Testis (tissue), 3 donors: ENCODE results near the gene SLC35D2. TPM values are rescaled to one million over a fixed set of nuclear protein-coding genes. Genes with fewer than 3 reads are reported as not detected.

Experiments used
- DNase-seq: peaks from one replicate; pipeline ENCODE4 v3.0.0-alpha.2; 2019
- H3K27ac ChIP-seq, 2 donors: fragments of 200-600 bp; sonication (generic); one replicate each; pipeline ENCODE4 v1.5.1; 2019
- H3K27me3 ChIP-seq: fragments of 200-600 bp; sonication (generic); one replicate; pipeline ENCODE4 v1.5.1; 2019
- H3K36me3 ChIP-seq: fragments of 200-600 bp; sonication (generic); one replicate; pipeline ENCODE4 v1.5.1; 2017; ENCODE audit warnings: low read depth; ENCODE audit errors: missing control alignments
- H3K4me1 ChIP-seq: fragments of 200-600 bp; sonication (generic); one replicate; pipeline ENCODE4 v1.5.1; 2019
- H3K4me3 ChIP-seq, 2 donors: fragments of 200-600 bp; sonication (generic); one replicate each; pipeline ENCODE4 v1.5.1; 2017 to 2019
- H3K9me3 ChIP-seq: fragments of 200-600 bp; sonication (generic); one replicate; pipeline ENCODE4 v1.5.1; 2017
- POLR2A ChIP-seq: fragments of 450-650 bp; IDR thresholded peaks from one replicate; pipeline ENCODE4 v1.6.1; 2017; ENCODE audit warnings: antibody characterized with exemption, mild to moderate bottlenecking, moderate library complexity
- WGBS, 2 donors: methylation state at CpG; one replicate each; pipeline ENCODE4 v1.1.5; 2018; 5-methylcytosine and 5-hydroxymethylcytosine counted together
- intact Hi-C: fragments of 100-400 bp; cut with DNase I; formaldehyde crosslinking; loops from one replicate; pipeline ENCODE4 v1.15.1; 2023; ENCODE audit warnings: low total_unique reads
- polyA plus RNA-seq: library from polyadenylated mRNA; stranded (reverse); fragments of 350-450 nt; fragmentation: Illumina TruSeq; extraction: RNeasy Lipid Tissue Mini Kit (QIAGEN cat#74804); gene quantifications from one replicate; pipeline ENCODE4 v1.2.3, GENCODE V29; 2014; ENCODE audit warnings: low read depth, low replicate concordance; ENCODE audit not compliant: insufficient read depth
- total RNA-seq, 2 donors: library from RNA; depleted of rRNA; stranded (reverse); fragments of >200 nt; gene quantifications; one replicate each; pipeline ENCODE4 v1.2.3, GENCODE V29; 2016
- TF ChIP-seq, protein P1 (sequence below), 3 experiments: fragments of 450-650 bp in 2 of 3; fragments of 200-600 bp in 1 of 3; sonication (generic) in 1 of 3; IDR thresholded peaks; one replicate each; pipeline ENCODE4 v1.5.1; 2016 to 2019; ENCODE audit warnings: antibody characterized with exemption in 3 of 3, mild to moderate bottlenecking in 2 of 3, moderate library complexity in 1 of 3

Gene SLC35D2
- total and polyA plus RNA-seq, 3 donors from 2014 or later, result 18.4 to 34.2 (median 26.5) TPM

DNA sequence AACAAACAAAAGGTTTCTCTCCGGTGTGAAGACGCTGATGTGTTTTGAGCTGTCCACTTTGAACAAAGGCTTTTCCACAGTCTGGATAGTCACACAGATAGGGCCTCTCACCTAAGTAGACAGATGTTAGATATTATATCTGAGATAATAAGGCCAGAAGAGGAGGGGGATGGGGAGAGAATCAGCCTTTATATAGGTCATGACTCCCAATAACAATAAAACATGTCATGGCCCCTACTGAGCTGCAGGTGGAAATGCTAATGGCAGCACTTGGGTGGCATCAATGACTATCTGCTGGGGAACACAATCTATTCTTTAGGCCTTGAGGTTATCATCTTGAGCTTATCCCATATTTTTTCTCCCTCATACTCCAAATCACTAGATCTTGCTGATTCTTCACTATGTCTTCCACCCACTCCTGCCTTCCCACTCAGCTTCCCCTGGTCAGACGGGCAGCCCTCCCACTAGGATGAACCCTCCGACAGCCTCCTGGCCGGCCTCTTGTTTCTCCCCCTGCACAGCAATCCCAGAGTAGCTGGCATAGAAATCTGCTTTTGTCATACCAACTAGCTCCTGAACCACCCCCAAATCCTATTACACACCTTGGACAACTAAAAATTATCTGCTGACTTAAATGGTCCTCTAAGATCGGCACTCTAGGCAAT, 11.5 kb upstream of the SLC35D2 start:
- H3K9me3 ChIP-seq, result no peaks in the 10 kb centered on the region
- H3K4me3 ChIP-seq, result no peak overlapping the region
- no peaks in the 10 kb centered on the region for H3K36me3 ChIP-seq
- no peak for DNase-seq
- no peak overlapping the region for H3K27ac ChIP-seq
- H3K27me3 ChIP-seq, result no peaks in the 10 kb centered on the region
- WGBS, 2 donors, result 91 to 92% methylated on average over 6 of the region's 6 CpGs
- intact Hi-C loops, result no loop called here
- H3K4me1 ChIP-seq, result no peaks in the 10 kb centered on the region
- TF ChIP-seq, protein P1, sequence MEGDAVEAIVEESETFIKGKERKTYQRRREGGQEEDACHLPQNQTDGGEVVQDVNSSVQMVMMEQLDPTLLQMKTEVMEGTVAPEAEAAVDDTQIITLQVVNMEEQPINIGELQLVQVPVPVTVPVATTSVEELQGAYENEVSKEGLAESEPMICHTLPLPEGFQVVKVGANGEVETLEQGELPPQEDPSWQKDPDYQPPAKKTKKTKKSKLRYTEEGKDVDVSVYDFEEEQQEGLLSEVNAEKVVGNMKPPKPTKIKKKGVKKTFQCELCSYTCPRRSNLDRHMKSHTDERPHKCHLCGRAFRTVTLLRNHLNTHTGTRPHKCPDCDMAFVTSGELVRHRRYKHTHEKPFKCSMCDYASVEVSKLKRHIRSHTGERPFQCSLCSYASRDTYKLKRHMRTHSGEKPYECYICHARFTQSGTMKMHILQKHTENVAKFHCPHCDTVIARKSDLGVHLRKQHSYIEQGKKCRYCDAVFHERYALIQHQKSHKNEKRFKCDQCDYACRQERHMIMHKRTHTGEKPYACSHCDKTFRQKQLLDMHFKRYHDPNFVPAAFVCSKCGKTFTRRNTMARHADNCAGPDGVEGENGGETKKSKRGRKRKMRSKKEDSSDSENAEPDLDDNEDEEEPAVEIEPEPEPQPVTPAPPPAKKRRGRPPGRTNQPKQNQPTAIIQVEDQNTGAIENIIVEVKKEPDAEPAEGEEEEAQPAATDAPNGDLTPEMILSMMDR (IDR thresholded peaks at IDR 0.05), result no peak

DNA sequence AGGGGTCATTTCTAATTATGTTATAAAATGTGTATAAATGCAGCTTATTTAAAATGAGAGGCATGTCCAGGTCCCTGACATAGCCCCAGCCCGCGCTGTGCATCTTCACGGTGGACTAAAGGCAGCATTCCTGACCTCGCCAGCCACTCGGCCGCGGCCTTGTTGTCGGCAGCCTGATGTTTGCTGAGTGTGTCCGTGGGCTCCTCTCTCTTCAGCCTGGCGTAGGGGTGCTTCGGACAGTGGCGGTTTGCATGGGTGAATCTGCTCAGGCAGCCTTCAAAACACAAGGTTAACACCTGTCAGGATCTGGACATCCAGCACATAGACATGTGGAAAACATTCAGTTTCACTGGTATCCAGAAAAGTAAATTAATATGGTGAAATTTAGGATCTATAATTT, 8.8 kb upstream of the SLC35D2 start:
- 93 to 96% methylated on average over 12 of the region's 12 CpGs for WGBS, 2 donors
- Histone ChIP-seq H3K27me3 (no peaks in the 10 kb centered on the region), H3K36me3 (no peaks in the 10 kb centered on the region), H3K4me3 (no peak overlapping the region), H3K4me1 (no peaks in the 10 kb centered on the region), H3K27ac (no peak overlapping the region), H3K9me3 (no peaks in the 10 kb centered on the region)
- intact Hi-C loops, result no loop called here
- TF ChIP-seq POLR2A, result no peak
- TF ChIP-seq, protein P1 (IDR thresholded peaks at IDR 0.05), result no peak
- no peak for DNase-seq

DNA sequence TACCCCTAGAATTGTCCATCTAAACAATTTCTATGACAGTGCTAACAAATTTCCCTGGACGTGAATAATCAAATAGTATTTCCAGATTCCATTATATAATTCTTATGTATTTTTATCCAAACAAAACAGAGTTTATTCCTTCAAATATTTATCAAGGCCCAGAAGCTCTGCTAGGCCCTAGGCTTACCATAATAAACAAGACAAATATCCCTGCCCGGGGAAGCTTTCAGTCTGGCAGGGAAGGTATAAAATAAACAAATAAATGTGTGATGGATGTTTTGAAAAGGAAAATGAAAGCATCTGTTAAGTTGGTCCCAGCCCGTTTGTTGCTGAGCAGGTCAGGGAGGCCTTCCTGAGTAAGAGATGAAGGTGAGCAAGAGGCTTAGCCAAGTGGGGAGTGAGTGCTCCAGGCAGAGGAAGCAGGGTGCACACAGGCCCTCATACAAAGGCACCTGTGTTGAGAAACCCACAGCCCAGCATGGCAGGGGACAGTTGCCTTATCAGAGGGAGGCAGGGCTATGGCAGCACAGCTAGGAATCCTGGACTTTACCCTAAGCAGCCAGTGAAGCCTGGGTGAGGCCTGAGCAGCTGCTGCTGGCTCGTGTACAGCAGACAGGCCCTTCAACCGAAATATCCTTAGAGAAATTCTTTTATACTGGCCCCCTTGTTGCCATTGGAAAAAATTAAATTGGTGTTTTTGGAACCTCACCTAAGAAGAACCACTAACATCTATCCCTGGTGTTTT, 7.7 kb upstream of the SLC35D2 start:
- WGBS, 2 donors, result 85 to 88% methylated on average over 5 of the region's 5 CpGs
- no peaks in the 10 kb centered on the region for H3K27me3 ChIP-seq
- DNase-seq, result no peak
- no peaks in the 10 kb centered on the region for H3K36me3 ChIP-seq
- no peak overlapping the region for H3K4me3 ChIP-seq
- H3K4me1 ChIP-seq, result no peaks in the 10 kb centered on the region
- no peak overlapping the region for H3K27ac ChIP-seq
- H3K9me3 ChIP-seq, result no peaks in the 10 kb centered on the region
- intact Hi-C loops, result no loop called here
- TF ChIP-seq, protein P1 (IDR thresholded peaks at IDR 0.05), result no peak
- no peak for TF ChIP-seq POLR2A

DNA sequence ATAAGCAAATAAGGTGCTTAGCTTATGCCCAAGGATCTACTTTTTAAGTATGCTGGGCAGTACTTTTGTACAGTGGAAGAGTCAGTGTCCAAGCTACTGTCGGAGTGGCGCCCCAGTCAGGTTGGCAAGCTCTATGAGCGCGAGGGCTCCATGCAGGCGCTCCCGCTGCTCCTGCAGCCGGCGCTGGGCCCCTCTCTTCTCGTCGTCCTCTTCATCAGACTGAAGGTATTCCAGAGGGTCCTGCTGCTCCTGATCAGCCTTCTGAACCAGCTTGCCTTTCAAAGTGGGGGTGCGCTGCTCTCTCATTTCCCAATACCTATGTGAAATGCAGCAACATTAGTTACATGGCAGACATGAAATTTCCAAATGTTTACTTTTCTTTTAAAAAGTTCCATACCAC, 4.6 kb upstream of the SLC35D2 start:
- Histone ChIP-seq H3K9me3 (no peaks in the 10 kb centered on the region), H3K4me1 (no peaks in the 10 kb centered on the region), H3K36me3 (no peaks in the 10 kb centered on the region), H3K27ac (no peak overlapping the region), H3K27me3 (no peaks in the 10 kb centered on the region), H3K4me3 (no peak overlapping the region)
- WGBS, 2 donors, result 85 to 91% methylated on average over 6 to 11 of the region's 11 CpGs
- intact Hi-C loops, result no loop called here
- DNase-seq, result no peak
- TF ChIP-seq, protein P1 (IDR thresholded peaks at IDR 0.05), result no peak

DNA sequence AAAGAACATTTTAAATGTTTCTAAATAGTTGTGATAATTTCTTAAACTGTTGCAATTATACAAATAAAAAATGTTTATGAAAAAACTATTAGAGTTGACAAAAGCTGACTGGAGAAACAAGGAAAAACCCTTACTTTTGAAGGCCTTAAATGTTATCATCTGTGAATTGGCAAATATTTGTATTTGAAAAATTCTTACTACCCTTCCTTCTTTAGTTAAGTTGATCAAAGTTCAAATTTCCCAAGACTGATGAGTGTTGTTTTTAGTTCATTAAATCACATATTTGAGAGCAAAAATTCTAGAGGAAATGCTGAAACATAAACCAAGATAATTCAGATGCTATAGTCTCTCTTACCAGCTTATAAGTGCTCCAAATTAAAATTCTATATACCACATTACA, 2.6 kb upstream of the SLC35D2 start:
- no peaks in the 10 kb centered on the region for H3K4me1 ChIP-seq
- intact Hi-C loops, result no loop called here
- H3K9me3 ChIP-seq, result no peaks in the 10 kb centered on the region
- H3K27ac ChIP-seq, result no peak overlapping the region
- no peaks in the 10 kb centered on the region for H3K36me3 ChIP-seq
- no peaks in the 10 kb centered on the region for H3K27me3 ChIP-seq
- DNase-seq, result no peak
- H3K4me3 ChIP-seq, result no peak overlapping the region
- TF ChIP-seq, protein P1 (IDR thresholded peaks at IDR 0.05), result no peak
- TF ChIP-seq POLR2A, result no peak
